ENCODE data around the gene PID1. TPM values are rescaled to one million over a fixed set of nuclear protein-coding genes. Genes with fewer than 3 reads are reported as not detected.

The PID1 gene
- total RNA-seq, 1 experiment from 2014 or later = 0.31 TPM

- Mint-ChIP-seq H3K4me1 (ENCODE audit: low read depth, unreplicated experiment) (no peaks in the 10 kb centered on the region), H3K9me3 (ENCODE audit: low read depth, unreplicated experiment) (peaks cover 21% of the 10 kb centered on the region), H3K27me3 (ENCODE audit: unreplicated experiment) (no peaks in the 10 kb centered on the region), H3K4me3 (ENCODE audit: low read depth, unreplicated experiment) (no peak overlapping the region), H3K36me3 (ENCODE audit: insufficient read depth, unreplicated experiment) (no peaks in the 10 kb centered on the region), H3K27ac (ENCODE audit: unreplicated experiment) (no peak overlapping the region)
- no TSS peak for BruUV-seq (replicated peaks)
- DNase-seq = no peak
- CTCF ChIA-PET = no interaction called here
- no peak for TF ChIP-seq CTCF (IDR thresholded peaks at IDR 0.05; ENCODE audit: unreplicated experiment)
- intact Hi-C loops (cut with micrococcal nuclease; ENCODE audit: unreplicated experiment) = no loop called here
Observed at GRCh38 chr2:229089776-229090175, 181.3 kb downstream of the PID1 start.

GRCh38 chr2:229088966-229089700, 182.0 kb downstream of the PID1 start:
- CTCF ChIA-PET = no interaction called here
- no peak for DNase-seq
- Mint-ChIP-seq H3K27ac (ENCODE audit: unreplicated experiment) (no peak overlapping the region), H3K4me3 (ENCODE audit: low read depth, unreplicated experiment) (no peak overlapping the region), H3K27me3 (ENCODE audit: unreplicated experiment) (no peaks in the 10 kb centered on the region), H3K36me3 (ENCODE audit: insufficient read depth, unreplicated experiment) (no peaks in the 10 kb centered on the region), H3K4me1 (ENCODE audit: low read depth, unreplicated experiment) (no peaks in the 10 kb centered on the region), H3K9me3 (ENCODE audit: low read depth, unreplicated experiment) (peaks cover 20% of the 10 kb centered on the region)
- no TSS peak for BruUV-seq (replicated peaks)
- no peak for TF ChIP-seq CTCF (IDR thresholded peaks at IDR 0.05; ENCODE audit: unreplicated experiment)
- intact Hi-C loops (cut with micrococcal nuclease; ENCODE audit: unreplicated experiment) = no loop called here

GRCh38 chr2:229088517-229088913, 182.6 kb downstream of the PID1 start:
- H3K27ac Mint-ChIP-seq (ENCODE audit: unreplicated experiment) = no peak overlapping the region
- peaks cover 17% of the 10 kb centered on the region for H3K9me3 Mint-ChIP-seq (ENCODE audit: low read depth, unreplicated experiment)
- DNase-seq = no peak
- H3K36me3 Mint-ChIP-seq (ENCODE audit: insufficient read depth, unreplicated experiment) = no peaks in the 10 kb centered on the region
- no peaks in the 10 kb centered on the region for H3K27me3 Mint-ChIP-seq (ENCODE audit: unreplicated experiment)
- no TSS peak for BruUV-seq (replicated peaks)
- TF ChIP-seq CTCF (IDR thresholded peaks at IDR 0.05; ENCODE audit: unreplicated experiment) = no peak
- CTCF ChIA-PET = no interaction called here
- intact Hi-C loops (cut with micrococcal nuclease; ENCODE audit: unreplicated experiment) = no loop called here
- no peak overlapping the region for H3K4me3 Mint-ChIP-seq (ENCODE audit: low read depth, unreplicated experiment)
- H3K4me1 Mint-ChIP-seq (ENCODE audit: low read depth, unreplicated experiment) = no peaks in the 10 kb centered on the region

GRCh38 chr2:229087843-229088516, 183.1 kb downstream of the PID1 start:
- no peak for TF ChIP-seq CTCF (IDR thresholded peaks at IDR 0.05; ENCODE audit: unreplicated experiment)
- BruUV-seq (replicated peaks) = no TSS peak
- no peak for DNase-seq
- Mint-ChIP-seq H3K9me3 (ENCODE audit: low read depth, unreplicated experiment) (peaks cover 14% of the 10 kb centered on the region), H3K36me3 (ENCODE audit: insufficient read depth, unreplicated experiment) (no peaks in the 10 kb centered on the region), H3K27ac (ENCODE audit: unreplicated experiment) (no peak overlapping the region), H3K27me3 (ENCODE audit: unreplicated experiment) (no peaks in the 10 kb centered on the region), H3K4me3 (ENCODE audit: low read depth, unreplicated experiment) (no peak overlapping the region), H3K4me1 (ENCODE audit: low read depth, unreplicated experiment) (no peaks in the 10 kb centered on the region)
- intact Hi-C loops (cut with micrococcal nuclease; ENCODE audit: unreplicated experiment) = no loop called here
- CTCF ChIA-PET = no interaction called here

All from Calu3 (cell line).